NCI-H2171 treated with DMSO at 0.1 percent for 48 hours (cell line): ENCODE results near the gene BRD8.
"Not testable (repeated sequence)": the region's sequence is repeated elsewhere in the genome, so short reads cannot be mapped to it uniquely, and the experiment has no call there.

ENCODE experiments used
- DNase-seq: peaks from one replicate; lab custom pipeline; 2025; lab: John Stamatoyannopoulos, UW

BRD8 gene

GRCh38 chr5:138163721-138164120, 14.7 kb downstream of the BRD8 start:
- no peak for DNase-seq

GRCh38 chr5:138160706-138161105, 17.7 kb downstream of the BRD8 start:
- no peak for DNase-seq

- no peak for DNase-seq
These were observed 18.8 kb downstream of the BRD8 start for GRCh38 chr5:138159666-138160065.

GRCh38 chr5:138157626-138158025, 20.8 kb downstream of the BRD8 start:
- DNase-seq = no peak

- not testable (repeated sequence) for DNase-seq
These were observed 22.5 kb downstream of the BRD8 start for GRCh38 chr5:138155977-138156376.

GRCh38 chr5:138149530-138149929, 28.9 kb downstream of the BRD8 start:
- no peak for DNase-seq

- DNase-seq = no peak
These were observed 29.6 kb downstream of the BRD8 start for GRCh38 chr5:138148811-138149210.

- DNase-seq = not testable (repeated sequence)
These were observed 34.9 kb downstream of the BRD8 start for GRCh38 chr5:138143578-138143977.

GRCh38 chr5:138141734-138142133, 36.7 kb downstream of the BRD8 start:
- no peak for DNase-seq

GRCh38 chr5:138140268-138140667, 38.2 kb downstream of the BRD8 start:
- DNase-seq = no peak

GRCh38 chr5:138139781-138140090, 38.7 kb downstream of the BRD8 start:
- no peak for DNase-seq

- no peak for DNase-seq
These were observed 39.3 kb downstream of the BRD8 start, which contains the start of gene NME5 for GRCh38 chr5:138138949-138139780. Gene NME5, minus strand, starts transcription at chr5:138139428. Its CDS starts 648 bp downstream, at chr5:138138780.

- no peak for DNase-seq
These were observed 45.9 kb downstream of the BRD8 start for GRCh38 chr5:138132543-138132942.

GRCh38 chr5:138129347-138129746, 49.1 kb downstream of the BRD8 start:
- DNase-seq = no peak

GRCh38 chr5:138128334-138128733, 50.1 kb downstream of the BRD8 start:
- no peak for DNase-seq

GRCh38 chr5:138115254-138115653, 63.2 kb downstream of the BRD8 start:
- no peak for DNase-seq

- no peak for DNase-seq
These were observed 66.5 kb downstream of the BRD8 start for GRCh38 chr5:138111937-138112336.

- DNase-seq = no peak
These were observed 67.2 kb downstream of the BRD8 start for GRCh38 chr5:138111181-138111580.

GRCh38 chr5:138110266-138110963, 68.0 kb downstream of the BRD8 start:
- no peak for DNase-seq

GRCh38 chr5:138109463-138110265, 68.8 kb downstream of the BRD8 start:
- no peak for DNase-seq

- no peak for DNase-seq
These were observed 71.2 kb downstream of the BRD8 start for GRCh38 chr5:138107213-138107612.

- no peak for DNase-seq
These were observed 72.7 kb downstream of the BRD8 start for GRCh38 chr5:138105709-138106108.

- DNase-seq = no peak
These were observed 75.2 kb downstream of the BRD8 start for GRCh38 chr5:138103319-138103637.
